Activated naive CD8-positive, alpha-beta T cell treated with anti-CD3 and anti-CD28 coated beads, Interleukin-2, amount 50 U/mL, for 24 hours (primary cell): Measurements from ENCODE around the gene LAMC1.
"Not testable (repeated sequence)": the region's sequence is repeated elsewhere in the genome, so short reads cannot be mapped to it uniquely, and the experiment has no call there.

ENCODE experiments used
- ATAC-seq: fragments of 150-1000 bp; cut with Tn5 transposase; one replicate; pipeline ENCODE4 v1.10.0; 2021
- DNase-seq: peaks from one replicate; pipeline ENCODE4 v3.0.0; 2021
- H3K27ac Mint-ChIP-seq: one replicate; pipeline ENCODE4 v1.8.0; 2021; ENCODE audit warnings: mild to moderate bottlenecking, mixed read lengths
- H3K27me3 Mint-ChIP-seq: one replicate; pipeline ENCODE4 v1.8.0; 2021; ENCODE audit warnings: mixed read lengths
- H3K36me3 Mint-ChIP-seq: one replicate; pipeline ENCODE4 v1.8.0; 2021; ENCODE audit warnings: low read depth, mixed read lengths
- H3K4me1 Mint-ChIP-seq: one replicate; pipeline ENCODE4 v1.8.0; 2021; ENCODE audit warnings: mixed read lengths
- H3K4me3 Mint-ChIP-seq: one replicate; pipeline ENCODE4 v1.8.0; 2021; ENCODE audit warnings: mild to moderate bottlenecking, moderate library complexity, mixed read lengths
- H3K9me3 Mint-ChIP-seq: one replicate; pipeline ENCODE4 v1.8.0; 2021; ENCODE audit warnings: mixed read lengths

Gene LAMC1

GRCh38 chr1:183043872-183044854 lies 20.9 kb downstream of the LAMC1 start:
- H3K4me3 Mint-ChIP-seq, result no peak overlapping the region

GRCh38 chr1:183044893-183045649 lies 21.9 kb downstream of the LAMC1 start:
- Mint-ChIP-seq H3K4me1 (peaks cover 3% of the 10 kb centered on the region), H3K36me3 (no peaks in the 10 kb centered on the region), H3K27ac (no peak overlapping the region), H3K27me3 (peaks cover 44% of the 10 kb centered on the region), H3K9me3 (no peaks in the 10 kb centered on the region), H3K4me3 (no peak overlapping the region)
- DNase-seq (no peak), ATAC-seq (no peak)

More at GRCh38 chr1:183043872-183044854, 20.9 kb downstream of the LAMC1 start:
- H3K4me1 Mint-ChIP-seq, result peaks cover 5% of the 10 kb centered on the region
- no peak overlapping the region for H3K27ac Mint-ChIP-seq
- peaks cover 47% of the 10 kb centered on the region for H3K27me3 Mint-ChIP-seq
- DNase-seq (no peak), ATAC-seq (no peak)
- no peaks in the 10 kb centered on the region for H3K36me3 Mint-ChIP-seq
- no peaks in the 10 kb centered on the region for H3K9me3 Mint-ChIP-seq

DNA sequence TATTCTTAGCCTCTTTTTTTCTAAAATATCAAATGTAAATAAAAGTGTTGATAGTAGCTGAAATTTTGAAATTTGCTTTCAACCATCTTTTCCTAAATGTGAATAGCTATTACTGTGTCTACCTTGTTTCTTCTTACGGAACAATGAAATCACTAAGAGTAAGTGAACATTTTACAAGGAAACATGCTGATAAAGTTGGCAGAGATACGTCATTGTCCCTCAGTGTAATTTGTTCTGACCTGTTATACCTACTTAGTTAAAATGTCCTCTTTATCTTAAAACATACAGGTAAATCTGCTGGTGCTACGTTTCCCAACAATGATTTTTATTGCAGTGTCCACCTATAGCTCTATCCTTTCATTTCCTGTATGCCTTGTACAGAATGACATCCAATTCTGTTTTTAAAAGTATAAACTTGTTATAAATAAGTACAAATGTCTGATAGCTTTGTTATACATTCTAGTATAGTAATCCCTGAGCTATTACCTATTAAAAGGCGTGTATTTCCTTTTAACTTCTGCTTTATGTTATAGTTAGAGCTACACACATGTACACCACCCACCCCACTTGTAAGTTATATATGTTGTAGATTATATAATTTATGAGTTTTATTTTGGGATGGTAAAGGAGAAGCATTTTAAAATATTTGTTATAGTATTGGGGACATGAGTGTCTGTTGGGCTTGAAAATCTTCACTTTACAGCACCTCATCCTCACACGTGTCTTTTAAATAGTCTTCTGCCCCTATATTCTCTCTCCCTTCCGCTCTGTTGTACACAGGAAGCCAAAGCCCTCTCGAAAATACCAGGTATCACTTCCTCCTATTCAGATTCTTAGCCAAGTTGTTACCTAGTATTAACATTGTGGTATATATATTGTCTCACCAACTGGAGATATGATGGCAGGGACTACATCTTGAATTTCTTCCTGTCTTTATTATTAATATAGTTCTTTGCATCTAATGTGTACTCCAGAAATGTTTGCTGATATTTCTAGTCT lies 25.2 kb downstream of the LAMC1 start:
- Mint-ChIP-seq H3K27me3 (peaks cover 27% of the 10 kb centered on the region), H3K27ac (no peak overlapping the region)
- no peak for ATAC-seq

GRCh38 chr1:183051546-183051945 lies 28.3 kb downstream of the LAMC1 start:
- H3K27ac Mint-ChIP-seq, result no peak overlapping the region
- H3K9me3 Mint-ChIP-seq, result no peaks in the 10 kb centered on the region
- no peaks in the 10 kb centered on the region for H3K4me1 Mint-ChIP-seq
- H3K27me3 Mint-ChIP-seq, result peaks cover 16% of the 10 kb centered on the region
- ATAC-seq (no peak), DNase-seq (no peak)
- no peaks in the 10 kb centered on the region for H3K36me3 Mint-ChIP-seq
- no peak overlapping the region for H3K4me3 Mint-ChIP-seq

More for the DNA sequence above, 25.2 kb downstream of the LAMC1 start:
- Mint-ChIP-seq H3K9me3 (no peaks in the 10 kb centered on the region), H3K4me1 (no peaks in the 10 kb centered on the region), H3K36me3 (no peaks in the 10 kb centered on the region), H3K4me3 (no peak overlapping the region)
- no peak for DNase-seq

DNA sequence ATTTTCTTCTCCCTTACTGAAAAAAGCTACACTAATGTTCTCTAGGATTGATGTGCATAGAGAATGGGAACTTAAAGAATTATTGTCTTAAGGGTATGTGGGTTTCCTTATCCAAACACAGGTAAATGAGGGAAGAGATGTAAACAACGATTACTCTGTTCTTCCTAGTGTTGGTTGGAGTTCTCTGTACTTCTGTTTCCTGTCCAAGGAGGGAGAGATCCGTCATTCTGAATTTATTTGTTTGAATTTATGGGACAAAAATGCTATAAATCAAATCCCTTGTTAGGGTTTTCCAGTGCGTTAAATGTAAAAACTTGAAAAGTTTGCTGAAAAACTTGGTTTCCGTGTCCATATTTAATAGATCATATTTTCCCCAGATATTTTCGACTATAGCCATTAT lies 29.6 kb downstream of the LAMC1 start:
- Mint-ChIP-seq H3K4me1 (no peaks in the 10 kb centered on the region), H3K4me3 (no peak overlapping the region), H3K36me3 (no peaks in the 10 kb centered on the region), H3K9me3 (no peaks in the 10 kb centered on the region), H3K27me3 (peaks cover 16% of the 10 kb centered on the region), H3K27ac (no peak overlapping the region)
- no peak for DNase-seq
- ATAC-seq, result no peak

DNA sequence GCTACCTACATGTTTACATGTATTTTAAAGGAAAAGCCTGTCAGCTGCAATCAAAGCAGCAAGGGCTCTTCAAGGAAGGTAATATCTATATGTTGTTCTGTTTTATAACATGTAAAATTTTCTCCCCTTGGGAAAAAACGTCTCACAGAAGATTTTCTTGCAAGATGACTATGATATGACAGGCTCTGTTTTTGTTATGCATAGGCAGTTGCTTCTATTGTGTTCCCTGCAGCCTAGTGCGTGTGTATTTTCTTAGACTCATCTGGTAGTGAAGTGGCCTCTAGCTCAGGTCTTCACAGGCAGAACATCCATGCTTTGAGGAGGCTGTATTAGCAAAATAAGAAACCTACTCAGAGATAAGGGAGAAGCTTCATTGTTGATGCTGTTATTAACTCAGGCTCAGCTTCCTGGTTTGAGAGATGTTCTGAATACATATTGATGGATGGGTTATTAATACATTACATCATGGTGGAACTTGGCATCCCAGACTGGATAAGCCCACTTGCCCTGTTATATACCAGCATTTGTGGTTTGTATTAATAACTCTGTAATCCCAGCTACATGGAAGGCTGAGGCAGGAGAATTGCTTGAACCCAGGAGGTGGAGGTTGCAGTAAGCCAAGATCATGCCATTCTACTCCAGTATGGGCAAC lies 35.8 kb downstream of the LAMC1 start:
- H3K36me3 Mint-ChIP-seq, result no peaks in the 10 kb centered on the region
- DNase-seq (no peak), ATAC-seq (no peak)
- no peak overlapping the region for H3K27ac Mint-ChIP-seq
- H3K4me1 Mint-ChIP-seq, result no peaks in the 10 kb centered on the region
- H3K4me3 Mint-ChIP-seq, result no peak overlapping the region
- H3K27me3 Mint-ChIP-seq, result no peaks in the 10 kb centered on the region
- H3K9me3 Mint-ChIP-seq, result no peaks in the 10 kb centered on the region

DNA sequence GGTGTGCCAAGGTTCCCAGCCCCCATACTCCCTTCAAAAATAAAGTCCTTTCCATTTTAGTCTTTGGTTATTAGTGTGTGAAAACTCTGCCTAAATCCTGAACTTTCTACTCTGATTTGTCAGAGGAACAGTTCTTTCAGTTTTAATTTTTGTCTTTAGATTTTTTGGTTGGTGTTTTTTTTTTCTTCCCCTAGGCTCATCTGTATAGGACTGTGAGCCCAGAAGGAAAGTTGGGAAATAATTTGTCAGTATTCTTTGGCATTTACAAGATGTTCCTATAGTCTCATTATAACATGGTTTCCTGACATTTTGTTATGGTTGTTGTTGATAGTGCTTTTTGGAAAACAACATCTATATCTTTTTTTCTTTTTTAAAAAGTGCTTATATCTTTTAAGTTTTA lies 38.0 kb downstream of the LAMC1 start:
- ATAC-seq, result no peak
- no peaks in the 10 kb centered on the region for H3K4me1 Mint-ChIP-seq
- no peaks in the 10 kb centered on the region for H3K36me3 Mint-ChIP-seq
- no peak overlapping the region for H3K27ac Mint-ChIP-seq
- no peak for DNase-seq
- no peak overlapping the region for H3K4me3 Mint-ChIP-seq
- H3K27me3 Mint-ChIP-seq, result no peaks in the 10 kb centered on the region
- H3K9me3 Mint-ChIP-seq, result no peaks in the 10 kb centered on the region

GRCh38 chr1:183063349-183063748 lies 40.1 kb downstream of the LAMC1 start:
- no peak for ATAC-seq
- H3K4me3 Mint-ChIP-seq, result no peak overlapping the region
- no peaks in the 10 kb centered on the region for H3K4me1 Mint-ChIP-seq
- H3K36me3 Mint-ChIP-seq, result no peaks in the 10 kb centered on the region
- H3K27me3 Mint-ChIP-seq, result no peaks in the 10 kb centered on the region
- no peak overlapping the region for H3K27ac Mint-ChIP-seq
- no peaks in the 10 kb centered on the region for H3K9me3 Mint-ChIP-seq
- no peak for DNase-seq

GRCh38 chr1:183065168-183065706 lies 42.0 kb downstream of the LAMC1 start:
- H3K27ac Mint-ChIP-seq, result no peak overlapping the region
- ATAC-seq (no peak), DNase-seq (no peak)
- no peaks in the 10 kb centered on the region for H3K36me3 Mint-ChIP-seq
- no peaks in the 10 kb centered on the region for H3K27me3 Mint-ChIP-seq
- no peaks in the 10 kb centered on the region for H3K9me3 Mint-ChIP-seq
- no peak overlapping the region for H3K4me3 Mint-ChIP-seq
- H3K4me1 Mint-ChIP-seq, result no peaks in the 10 kb centered on the region

GRCh38 chr1:183066432-183066831 lies 43.2 kb downstream of the LAMC1 start:
- not testable (repeated sequence) for H3K4me1 Mint-ChIP-seq, ATAC-seq, DNase-seq, H3K4me3 Mint-ChIP-seq, H3K9me3 Mint-ChIP-seq, H3K36me3 Mint-ChIP-seq, H3K27me3 Mint-ChIP-seq, H3K27ac Mint-ChIP-seq

DNA sequence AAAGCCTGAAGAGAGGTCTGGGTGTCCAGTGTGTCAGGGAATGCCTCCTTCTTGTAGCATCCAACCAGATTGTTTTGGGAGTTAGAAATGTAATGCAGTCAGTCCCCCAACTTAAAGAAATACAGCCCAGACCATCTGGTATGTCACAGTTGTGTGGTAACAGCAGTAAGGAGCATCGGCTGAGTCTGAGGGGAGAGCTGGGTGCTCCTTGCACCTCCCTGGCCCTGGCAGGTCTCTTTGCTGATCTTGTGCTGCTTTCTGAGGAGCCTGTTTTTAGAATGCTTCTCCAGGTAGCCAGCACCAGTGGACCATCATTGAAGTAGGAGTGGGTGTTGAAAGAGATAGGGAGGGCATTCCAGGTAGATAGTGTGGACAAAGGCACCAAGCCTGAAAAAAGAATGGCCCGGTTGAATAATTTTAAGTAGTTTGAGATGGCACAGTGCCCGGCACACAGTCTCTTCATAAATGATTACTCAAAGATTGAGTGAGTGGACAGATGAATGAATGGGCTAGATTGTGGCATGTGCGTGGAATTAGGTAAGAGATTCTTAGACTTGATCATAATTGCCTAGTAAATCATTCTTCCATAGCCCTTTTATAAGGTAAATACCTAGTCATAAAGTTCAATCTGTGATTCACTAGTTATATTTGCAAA lies 46.5 kb downstream of the LAMC1 start:
- Mint-ChIP-seq H3K9me3 (no peaks in the 10 kb centered on the region), H3K27ac (no peak overlapping the region), H3K4me1 (peaks cover 8% of the 10 kb centered on the region), H3K4me3 (no peak overlapping the region), H3K27me3 (no peaks in the 10 kb centered on the region), H3K36me3 (no peaks in the 10 kb centered on the region)
- DNase-seq, result no peak
- no peak for ATAC-seq

DNA sequence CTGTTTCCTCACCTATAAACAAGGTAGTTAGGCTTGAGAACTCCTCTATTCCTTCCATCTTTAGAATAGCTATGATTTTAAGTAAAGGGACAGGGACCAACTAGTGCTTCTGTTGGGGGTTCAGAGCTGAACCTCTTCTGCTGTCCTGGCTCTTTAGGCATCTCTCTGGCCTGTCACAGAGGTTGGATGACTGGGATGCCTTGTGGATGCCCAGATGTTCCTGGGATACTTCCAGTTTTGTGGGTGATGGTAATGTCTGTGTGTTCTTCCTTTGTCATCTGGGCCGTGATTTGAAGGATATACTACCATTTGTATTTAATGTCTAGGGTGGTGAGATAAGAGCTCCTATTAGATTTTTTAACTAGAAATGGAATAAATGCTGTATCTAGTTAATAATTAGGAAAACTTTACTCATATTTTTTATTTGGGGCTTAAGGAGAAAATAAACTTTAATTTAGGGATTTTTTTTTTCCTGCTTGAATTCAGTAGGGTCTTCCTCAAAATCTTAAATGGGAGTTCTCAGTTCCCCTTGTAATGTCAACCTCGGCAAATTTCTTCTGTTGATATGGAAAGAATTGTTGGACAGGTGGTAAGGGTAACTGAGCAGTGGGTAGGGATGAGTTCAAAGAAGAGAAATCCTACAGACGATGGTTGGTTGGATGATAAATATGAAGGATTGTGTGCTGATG lies 47.2 kb downstream of the LAMC1 start:
- Mint-ChIP-seq H3K27me3 (no peaks in the 10 kb centered on the region), H3K9me3 (no peaks in the 10 kb centered on the region), H3K4me3 (no peak overlapping the region), H3K27ac (no peak overlapping the region), H3K4me1 (peaks cover 8% of the 10 kb centered on the region), H3K36me3 (no peaks in the 10 kb centered on the region)
- DNase-seq, result no peak
- no peak for ATAC-seq
